OCI-LY1 (cell line): ENCODE data around the gene TRIM63.

Experiments
- H2AFZ ChIP-seq: fragments of 200-600 bp; sonication (generic), shearing (Covaris generic); 2 replicates; pipeline ENCODE4 v1.6.0; 2014; ENCODE audit warnings: antibody characterized with exemption, mild to moderate bottlenecking, low read length
- H3F3A ChIP-seq: fragments of 200-600 bp; sonication (generic), shearing (Covaris generic); 2 replicates; pipeline ENCODE4 v1.6.0; 2014; ENCODE audit warnings: mild to moderate bottlenecking, antibody characterized with exemption, low read length, moderate library complexity; ENCODE audit not compliant: insufficient read depth
- H3K27ac ChIP-seq: fragments of 200-600 bp; sonication (generic); 2 replicates; pipeline ENCODE4 v1.5.1; 2014; ENCODE audit warnings: low read length, mixed run types, mild to moderate bottlenecking, low read depth; ENCODE audit not compliant: poor library complexity, severe bottlenecking
- H3K27me3 ChIP-seq: fragments of 200-600 bp; sonication (generic); 2 replicates; pipeline ENCODE4 v1.6.0; 2014; ENCODE audit warnings: antibody characterized with exemption, mild to moderate bottlenecking, low read length, moderate library complexity; ENCODE audit not compliant: insufficient read depth
- H3K36me3 ChIP-seq: fragments of 200-600 bp; sonication (generic); 2 replicates; pipeline ENCODE4 v1.6.1; 2014; ENCODE audit warnings: mild to moderate bottlenecking, antibody characterized with exemption, low read length, moderate library complexity, mixed read lengths; ENCODE audit not compliant: insufficient read depth
- H3K4me1 ChIP-seq: fragments of 200-600 bp; sonication (generic); 2 replicates; pipeline ENCODE4 v1.5.1; 2014; ENCODE audit warnings: mild to moderate bottlenecking, low read length, moderate library complexity; ENCODE audit not compliant: insufficient read depth, severe bottlenecking
- H3K4me2 ChIP-seq: fragments of 200-600 bp; sonication (generic), shearing (Covaris generic); 2 replicates; pipeline ENCODE4 v1.6.1; 2014; ENCODE audit warnings: low read length
- H3K4me3 ChIP-seq: fragments of 200-600 bp; sonication (generic); 2 replicates; pipeline ENCODE4 v1.5.1; 2014; ENCODE audit warnings: low read length, low read depth, mild to moderate bottlenecking, mixed read lengths; ENCODE audit not compliant: poor library complexity, severe bottlenecking
- H3K79me2 ChIP-seq: fragments of 200-600 bp; shearing (Covaris generic); 2 replicates; pipeline ENCODE4 v1.6.1; 2016; ENCODE audit warnings: mixed run types, low read length, mixed read lengths; ENCODE audit not compliant: insufficient read depth
- H3K9ac ChIP-seq: fragments of 200-600 bp; sonication (generic), shearing (Covaris generic); 2 replicates; pipeline ENCODE4 v1.6.1; 2014; ENCODE audit warnings: mild to moderate bottlenecking, low read length, mixed read lengths
- H3K9me2 ChIP-seq: fragments of 200-600 bp; sonication (generic), shearing (Covaris generic); 2 replicates; pipeline ENCODE4 v1.6.1; 2014; ENCODE audit warnings: low read depth, mild to moderate bottlenecking, low read length, mixed read lengths
- H3K9me3 ChIP-seq: fragments of 200-600 bp; shearing (Covaris generic); 2 replicates; pipeline ENCODE4 v1.6.1; 2014; ENCODE audit warnings: low read length, mixed read lengths
- H4K20me1 ChIP-seq: fragments of 200-600 bp; sonication (generic), shearing (Covaris generic); 2 replicates; pipeline ENCODE4 v1.6.0; 2016; ENCODE audit warnings: mild to moderate bottlenecking, low read length; ENCODE audit not compliant: insufficient read depth
- CTCF ChIP-seq: fragments of 200-600 bp; sonication (generic), shearing (Covaris generic); IDR thresholded peaks from 2 replicates; pipeline ENCODE4 v1.5.1; 2017; ENCODE audit warnings: mild to moderate bottlenecking, antibody characterized with exemption, low read length, moderate library complexity, mixed read lengths
- EZH2 ChIP-seq: fragments of 200-600 bp; sonication (generic), shearing (Covaris generic); IDR thresholded peaks from 2 replicates; pipeline ENCODE4 v1.8.0; 2017; ENCODE audit warnings: borderline replicate concordance, mixed run types, mild to moderate bottlenecking, antibody characterized with exemption, low read length, moderate library complexity, mixed read lengths

Gene TRIM63

GRCh38 chr1:26038477-26038876, 29.0 kb downstream of the TRIM63 start:
- Histone ChIP-seq H3K9me3 (no peaks in the 10 kb centered on the region), H3K4me3 (no peak overlapping the region), H4K20me1 (no peaks in the 10 kb centered on the region), H3K27me3 (0 out of 2 replicates have a peak, but pooled peaks cover 5% of the 10 kb centered on the region), H2AFZ (no peak overlapping the region), H3F3A (no peaks in the 10 kb centered on the region), H3K36me3 (no peaks in the 10 kb centered on the region), H3K79me2 (no peaks in the 10 kb centered on the region), H3K4me2 (no peak overlapping the region), H3K27ac (no peak overlapping the region), H3K9ac (no peak overlapping the region), H3K9me2 (no peaks in the 10 kb centered on the region), H3K4me1 (peaks cover 6% of the 10 kb centered on the region)
- TF ChIP-seq EZH2 (no peak), CTCF (no peak)

- Histone ChIP-seq H3K36me3 (no peaks in the 10 kb centered on the region), H3K9ac (no peak overlapping the region), H3K4me3 (no peak overlapping the region), H4K20me1 (no peaks in the 10 kb centered on the region), H3K9me3 (no peaks in the 10 kb centered on the region), H3K4me1 (peaks cover 6% of the 10 kb centered on the region), H3K79me2 (no peaks in the 10 kb centered on the region), H3K9me2 (no peaks in the 10 kb centered on the region), H3K27me3 (no peaks in the 10 kb centered on the region), H3F3A (no peaks in the 10 kb centered on the region), H3K27ac (no peak overlapping the region), H2AFZ (no peak overlapping the region), H3K4me2 (no peak overlapping the region)
- TF ChIP-seq EZH2 (no peak), CTCF (no peak)
Observed at GRCh38 chr1:26037904-26038303, 29.5 kb downstream of the TRIM63 start.

GRCh38 chr1:26036756-26037281, 30.6 kb downstream of the TRIM63 start:
- Histone ChIP-seq H3K4me2 (no peak overlapping the region), H3K4me3 (no peak overlapping the region), H3F3A (no peaks in the 10 kb centered on the region), H3K9me3 (no peaks in the 10 kb centered on the region), H2AFZ (no peak overlapping the region), H3K9ac (no peak overlapping the region), H3K27me3 (no peaks in the 10 kb centered on the region), H4K20me1 (no peaks in the 10 kb centered on the region), H3K4me1 (peaks cover 6% of the 10 kb centered on the region), H3K36me3 (no peaks in the 10 kb centered on the region), H3K27ac (no peak overlapping the region), H3K79me2 (no peaks in the 10 kb centered on the region), H3K9me2 (no peaks in the 10 kb centered on the region)
- TF ChIP-seq CTCF, result no peak
- TF ChIP-seq EZH2, result no peak
